AG04449 (cell line): Measurements from ENCODE around the gene NPM3.

Source experiments
- CTCF ChIA-PET: fragments of 350-600 bp; formaldehyde crosslinking; extraction: SDS; loops from one replicate; lab custom pipeline; 2021; ENCODE audit warnings: antibody characterized with exemption; lab: Yijun Ruan, JAX
- POLR2A ChIA-PET: fragments of 400-600, 350-600 bp; formaldehyde crosslinking; extraction: SDS; loops from one replicate; lab custom pipeline; 2020; ENCODE audit warnings: antibody characterized with exemption, inconsistent platforms; lab: Yijun Ruan, JAX
- DNase-seq: peaks from one replicate; pipeline ENCODE4 v3.0.0-alpha.2; 2010; ENCODE audit warnings: low read depth, low spot score
- H3K4me3 ChIP-seq: 2 replicates; pipeline ENCODE4 v1.5.1; 2011; ENCODE audit warnings: low read depth, mild to moderate bottlenecking, control low read depth, low read length
- CTCF ChIP-seq: IDR thresholded peaks from one replicate; pipeline ENCODE4 v1.5.1; 2011; ENCODE audit warnings: mild to moderate bottlenecking, moderate library complexity, low read length, control low read depth, inconsistent platforms; ENCODE audit not compliant: insufficient read depth; ENCODE audit errors: missing control alignments

NPM3 gene

GRCh38 chr10:101782811-101783735 lies at the start of gene NPM3:
Gene NPM3, minus strand, starts transcription at chr10:101783446. Its CDS starts 56 bp downstream, at chr10:101783390.
- no peak for DNase-seq
- CTCF ChIA-PET = interaction anchor here (0.6 to 9.3 kb wide), 21 partner anchors 10 to 829 kb away, joined by 3 to 265 read pairs (median 5); no protein-coding TSS in a partner anchor
- no peak for TF ChIP-seq CTCF
- POLR2A ChIA-PET = interaction anchor here (0.7 to 1.0 kb wide), 3 partner anchors 29 to 213 kb away, joined by 3 read pairs; no protein-coding TSS in a partner anchor
- H3K4me3 ChIP-seq = peak within 1 kb of the TSS; percentile 84

GRCh38 chr10:101832325-101832771 lies 49.1 kb upstream of the NPM3 start:
- no peak for DNase-seq
- no peak overlapping the region for H3K4me3 ChIP-seq
- ChIA-PET CTCF (interaction anchor here (0.9 to 14.8 kb wide), 6 partner anchors 9 to 619 kb away, joined by 3 to 581 read pairs (median 4); partner anchors contain the start of gene KCNIP2), POLR2A (no interaction called here)
- TF ChIP-seq CTCF = no peak

- POLR2A ChIA-PET = interaction anchor here (1.5 kb wide), 1 partner anchor 13 kb away, joined by 3 read pairs; the partner anchor contains the start of gene OGA
These were observed 48.0 kb upstream of the NPM3 start for GRCh38 chr10:101831169-101831811.

GRCh38 chr10:101830322-101831168 lies 47.3 kb upstream of the NPM3 start:
- TF ChIP-seq CTCF = no peak
- H3K4me3 ChIP-seq = peak overlapping the region; percentile 55
- POLR2A ChIA-PET = interaction anchor here (1.5 kb wide), 1 partner anchor 12 kb away, joined by 3 read pairs; the partner anchor contains the start of gene OGA
- CTCF ChIA-PET = interaction anchor here (1.5 kb wide), 1 partner anchor 242 kb away, joined by 5 read pairs; no protein-coding TSS in a partner anchor
- peak; percentile 44 for DNase-seq

More at GRCh38 chr10:101831169-101831811, 48.0 kb upstream of the NPM3 start:
- H3K4me3 ChIP-seq = peak overlapping the region; percentile 55
- TF ChIP-seq CTCF = no peak
- DNase-seq = no peak
- CTCF ChIA-PET = interaction anchor here (1.5 to 2.0 kb wide), 3 partner anchors 10 to 242 kb away, joined by 5 to 16 read pairs (median 5); partner anchors contain the start of gene KCNIP2

GRCh38 chr10:101829561-101830315 lies 46.5 kb upstream of the NPM3 start:
- POLR2A ChIA-PET = no interaction called here
- CTCF ChIA-PET = no interaction called here
- no peak for DNase-seq
- peak overlapping the region; percentile 55 for H3K4me3 ChIP-seq
- TF ChIP-seq CTCF = no peak
